ENCODE results near the gene JARID2. TPM values are rescaled to one million over a fixed set of nuclear protein-coding genes. Genes with fewer than 3 reads are reported as not detected.

The JARID2 gene
- total RNA-seq, 3 donors from 2014 or later, result 10.5 to 13.9 (median 11.5) TPM

DNA sequence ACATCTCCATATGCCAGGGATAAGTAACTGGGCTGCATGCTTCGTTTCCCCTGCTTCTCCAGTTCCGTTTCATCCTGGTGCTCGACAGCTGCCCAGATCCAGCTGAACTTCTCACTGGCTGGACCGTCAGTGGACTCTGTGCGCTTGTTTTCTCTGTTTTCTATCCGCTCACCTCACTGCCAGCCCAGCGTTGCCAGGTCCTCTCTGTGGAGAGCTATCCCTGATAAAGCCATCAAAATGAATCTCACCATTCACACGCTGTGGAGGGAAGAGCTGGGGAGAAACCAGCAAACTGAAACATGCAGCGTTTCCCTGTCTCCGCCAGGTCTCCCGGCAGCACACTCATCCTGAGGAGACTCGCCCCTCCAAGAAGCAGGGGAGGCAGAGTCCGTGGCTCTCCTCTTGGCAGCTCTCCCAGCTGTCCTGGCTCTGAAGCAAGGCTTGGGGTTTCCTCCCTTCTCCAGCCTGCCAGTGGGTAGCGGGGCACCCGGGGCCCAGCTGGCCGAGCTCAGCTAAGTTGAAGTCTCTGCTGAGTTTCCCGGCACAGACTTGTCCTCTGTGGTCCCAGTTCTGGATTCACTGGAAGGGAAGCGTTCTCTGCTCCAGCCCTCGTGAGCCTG lies 256.1 kb downstream of the JARID2 start:
- Histone ChIP-seq H3K4me3 (no peak overlapping the region), H3K36me3 (no peaks in the 10 kb centered on the region), H3K27ac (peak overlapping the region; percentile 40 to 63), H3K4me1 (peaks cover 3 to 16% of the 10 kb centered on the region in 2 donors), H3K9me3 (no peaks in the 10 kb centered on the region), H3K27me3 (no peaks in the 10 kb centered on the region)
- DNase-seq (ENCODE audit: low spot score in 2 of 2), result peak in 1 of 2 donors; percentile 50
- TF ChIP-seq POLR2AphosphoS5 (IDR thresholded peaks at IDR 0.05) (no peak), CTCF (IDR thresholded peaks at IDR 0.05) (no peak), POLR2A (IDR thresholded peaks at IDR 0.05) (no peak)
- intact Hi-C loops (cut with DNase I; ENCODE audit: low total_unique reads), result no loop called here

GRCh38 chr6:15502446-15503345 lies 256.8 kb downstream of the JARID2 start:
- intact Hi-C loops (cut with DNase I; ENCODE audit: low total_unique reads), result no loop called here
- Histone ChIP-seq H3K27me3 (no peaks in the 10 kb centered on the region), H3K9me3 (no peaks in the 10 kb centered on the region), H3K4me3 (no peak overlapping the region), H3K36me3 (no peaks in the 10 kb centered on the region), H3K4me1 (peaks cover 3 to 16% of the 10 kb centered on the region in 2 donors), H3K27ac (peak overlapping the region; percentile 40 to 63)
- DNase-seq (ENCODE audit: low spot score in 2 of 2), result no peak
- TF ChIP-seq CTCF (IDR thresholded peaks at IDR 0.05), result no peak

DNA sequence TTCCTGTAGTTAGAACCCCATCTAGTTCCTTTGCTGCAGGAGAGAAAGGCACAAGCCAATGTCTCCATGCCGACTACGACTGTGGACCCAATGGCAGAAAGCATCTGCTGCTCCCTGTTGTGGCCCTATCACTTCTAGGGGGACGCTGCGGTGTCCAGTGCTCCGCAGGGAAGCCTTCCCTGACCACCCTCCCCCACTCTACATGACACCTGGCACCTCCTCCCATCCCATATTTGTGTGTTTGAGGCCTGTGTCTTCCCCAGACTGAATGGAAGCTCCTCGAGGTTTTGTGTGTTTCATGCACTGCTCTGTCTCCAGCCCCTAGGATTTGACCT lies 257.4 kb downstream of the JARID2 start:
- H3K27ac ChIP-seq, result peak overlapping the region in 1 of 2 donors; percentile 79

DNA sequence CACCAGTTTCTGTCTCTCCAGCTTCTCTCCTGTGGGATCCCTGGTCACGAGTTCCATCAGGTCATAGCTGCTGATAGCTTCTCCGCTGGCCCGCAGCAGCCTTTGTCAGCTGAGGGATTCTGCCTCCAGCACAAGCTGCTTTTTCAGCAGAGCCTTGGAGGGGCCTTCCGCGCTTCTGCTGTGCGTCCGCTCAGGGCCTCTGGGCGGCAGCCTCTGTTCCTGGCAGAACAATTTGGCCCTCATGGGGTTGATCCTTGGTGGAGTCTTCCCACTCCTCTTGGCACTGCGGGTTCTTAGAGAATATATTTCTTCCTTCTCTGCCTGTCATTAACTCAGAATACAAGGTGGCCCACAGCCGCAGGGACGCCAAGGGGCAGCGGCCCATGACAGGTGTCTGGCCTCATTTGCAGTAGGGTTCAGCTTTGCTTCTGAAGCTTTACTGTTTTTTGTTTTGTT lies 258.2 kb downstream of the JARID2 start:
- H3K4me1 ChIP-seq, result peaks cover 3 to 16% of the 10 kb centered on the region in 2 donors
- no peaks in the 10 kb centered on the region for H3K9me3 ChIP-seq
- TF ChIP-seq CTCF (IDR thresholded peaks at IDR 0.05) (no peak), POLR2AphosphoS5 (IDR thresholded peaks at IDR 0.05) (peak in 1 of 3 donors; percentile 18), POLR2A (IDR thresholded peaks at IDR 0.05) (no peak)
- intact Hi-C loops (cut with DNase I; ENCODE audit: low total_unique reads), result no loop called here
- H3K4me3 ChIP-seq, result peak overlapping the region; percentile 33 to 60 (median 39)
- H3K36me3 ChIP-seq, result no peaks in the 10 kb centered on the region
- H3K27me3 ChIP-seq, result no peaks in the 10 kb centered on the region
- DNase-seq (ENCODE audit: low spot score in 2 of 2), result peak; percentile 32 to 43
- H3K27ac ChIP-seq, result peak overlapping the region; percentile 62 to 79

More for the DNA sequence above, 257.4 kb downstream of the JARID2 start:
- H3K4me3 ChIP-seq, result no peak overlapping the region
- DNase-seq (ENCODE audit: low spot score in 2 of 2), result peak in 1 of 2 donors; percentile 17
- H3K4me1 ChIP-seq, result peaks cover 3 to 16% of the 10 kb centered on the region in 2 donors
- H3K9me3 ChIP-seq, result no peaks in the 10 kb centered on the region
- intact Hi-C loops (cut with DNase I; ENCODE audit: low total_unique reads), result no loop called here
- no peak for TF ChIP-seq POLR2AphosphoS5 (IDR thresholded peaks at IDR 0.05)
- TF ChIP-seq CTCF (IDR thresholded peaks at IDR 0.05), result no peak
- no peak for TF ChIP-seq POLR2A (IDR thresholded peaks at IDR 0.05)
- H3K36me3 ChIP-seq, result no peaks in the 10 kb centered on the region
- no peaks in the 10 kb centered on the region for H3K27me3 ChIP-seq

All from breast epithelium (tissue), 4 donors.